ENCODE measurements around the gene ARHGAP27. TPM values are rescaled to one million over a fixed set of nuclear protein-coding genes. Genes with fewer than 3 reads are reported as not detected.
"Not testable (repeated sequence)": the region's sequence is repeated elsewhere in the genome, so short reads cannot be mapped to it uniquely, and the experiment has no call there.

ARHGAP27 gene
- polyA plus RNA-seq, 1 donor, result 10.0 TPM

DNA sequence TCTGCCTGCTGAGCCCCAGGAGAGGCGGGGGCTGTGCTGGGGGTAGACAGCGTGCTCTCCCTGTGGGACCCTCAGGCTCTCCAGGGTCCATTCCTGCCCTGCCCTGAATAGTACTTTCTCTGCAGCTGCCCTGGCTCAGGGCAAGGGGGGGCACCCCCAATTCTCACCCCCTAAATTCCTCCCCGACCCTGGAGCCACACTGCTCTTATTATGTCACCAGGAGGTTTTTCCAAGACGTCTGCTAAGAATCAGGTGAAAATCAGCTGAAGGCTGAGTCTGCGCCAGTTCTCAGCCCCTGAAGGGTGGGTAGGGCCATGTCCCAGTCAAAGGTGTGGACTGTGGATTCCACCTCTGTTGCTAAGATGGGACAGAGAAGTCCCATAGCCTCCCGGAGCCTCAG is 66.0 kb downstream of the ARHGAP27 start:
- no peak for DNase-seq (ENCODE audit: low read depth)

DNA sequence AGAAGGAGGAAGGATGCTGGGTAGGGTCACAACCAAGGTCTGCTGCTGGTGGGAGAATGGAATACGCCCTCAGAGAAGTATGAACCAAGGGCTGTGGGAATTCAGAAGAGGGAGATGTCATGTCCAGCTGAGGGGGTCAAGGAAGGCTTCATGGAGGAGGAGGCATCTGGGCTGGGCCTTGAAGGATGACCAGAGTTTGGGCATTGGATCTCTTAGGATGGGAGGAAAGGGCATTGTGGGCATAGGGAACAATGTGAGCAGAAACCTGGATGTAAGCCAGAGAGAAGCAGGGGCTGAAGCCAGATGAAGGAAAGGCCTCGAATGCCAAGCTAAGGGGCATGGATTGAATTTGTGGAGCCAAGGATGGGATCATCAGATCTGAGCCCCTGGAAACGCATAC is 66.6 kb downstream of the ARHGAP27 start:
- DNase-seq (ENCODE audit: low read depth), result no peak

DNA sequence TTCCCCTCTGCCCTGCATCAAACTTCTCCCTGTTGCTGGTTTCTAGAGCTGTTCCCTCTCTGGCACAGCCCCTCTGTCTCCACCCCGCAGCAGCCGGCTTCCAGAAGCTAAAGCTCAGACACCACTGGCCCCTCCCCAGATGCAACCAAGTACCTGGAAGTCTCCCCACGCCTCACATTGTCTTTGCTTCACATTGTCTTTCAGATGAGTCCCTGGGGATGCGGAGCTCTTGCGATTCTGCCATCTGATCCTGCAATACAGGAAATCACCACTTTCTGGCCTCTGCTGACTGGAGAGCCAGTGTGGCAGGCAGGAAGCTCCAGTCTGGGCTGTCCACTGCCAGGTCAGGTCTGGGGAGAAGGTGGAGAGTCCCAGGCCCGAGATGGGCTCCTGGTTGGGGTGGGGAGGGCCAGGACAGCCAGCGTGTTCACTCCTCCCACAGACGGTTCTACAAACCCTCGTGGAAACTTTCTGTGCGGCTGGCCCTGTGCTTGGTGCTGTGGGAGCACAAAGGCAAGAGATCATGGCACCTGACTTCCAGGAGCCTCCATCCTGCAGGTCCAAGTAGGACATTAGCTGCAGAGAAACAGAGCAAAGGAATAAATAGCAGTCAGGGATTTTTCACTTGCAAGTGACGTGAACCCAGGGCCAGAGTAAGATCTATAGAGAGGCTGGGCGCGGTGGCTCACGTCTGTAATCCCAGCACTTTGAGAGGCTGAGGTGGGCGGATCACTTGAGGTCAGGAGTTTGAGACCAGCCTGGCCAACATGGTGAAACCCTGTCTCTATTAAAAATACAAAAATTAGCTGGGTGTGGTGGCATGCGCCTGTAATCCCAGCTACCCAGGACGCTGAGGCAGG is 67.9 kb downstream of the ARHGAP27 start:
- DNase-seq (ENCODE audit: low read depth), result no peak

- no peak for DNase-seq (ENCODE audit: low read depth)
Measured at GRCh38 chr17:45363498-45363897, 69.2 kb downstream of the ARHGAP27 start.

DNA sequence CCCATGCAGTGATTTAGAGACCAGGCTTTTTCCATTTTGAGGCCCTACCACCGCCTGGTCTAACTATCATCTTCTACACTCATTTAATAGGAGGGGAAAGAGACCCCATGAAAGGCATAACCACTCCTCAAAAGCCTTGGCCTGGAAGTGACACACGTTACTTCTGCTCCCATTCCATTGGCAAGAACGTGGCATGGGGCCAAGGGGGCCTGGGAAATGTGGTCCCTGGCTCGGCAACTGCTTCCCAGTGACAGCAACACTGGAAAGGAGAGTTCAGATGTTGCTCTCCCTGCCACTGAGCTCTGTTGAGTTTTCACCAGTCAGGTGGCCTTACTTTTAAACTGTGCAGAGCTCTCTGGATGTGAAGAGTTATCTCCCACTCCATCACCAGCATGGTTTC is 70.7 kb downstream of the ARHGAP27 start:
- DNase-seq (ENCODE audit: low read depth), result no peak

DNA sequence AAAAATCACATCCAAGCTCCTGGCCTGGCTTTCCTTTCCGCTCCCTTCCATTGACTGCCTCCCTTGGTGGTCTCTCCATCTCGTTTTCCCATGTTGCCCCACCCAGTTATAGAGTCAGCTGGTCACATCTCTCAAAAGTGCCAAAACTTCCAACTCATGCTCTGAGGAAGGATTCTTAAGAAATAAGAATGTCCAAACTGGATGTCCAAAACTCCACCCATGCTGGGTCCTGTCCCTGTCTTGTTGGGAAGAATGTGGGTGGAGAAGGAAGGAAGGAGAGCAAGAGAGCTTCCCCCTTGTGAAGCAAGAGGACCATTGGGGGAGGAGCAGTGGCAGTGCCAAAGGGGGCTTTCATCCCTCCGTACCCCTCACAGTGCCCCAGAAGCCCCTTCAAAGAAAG is 71.2 kb downstream of the ARHGAP27 start:
- no peak for DNase-seq (ENCODE audit: low read depth)

GRCh38 chr17:45357364-45357997 is 75.2 kb downstream of the ARHGAP27 start:
- DNase-seq (ENCODE audit: low read depth), result no peak

DNA sequence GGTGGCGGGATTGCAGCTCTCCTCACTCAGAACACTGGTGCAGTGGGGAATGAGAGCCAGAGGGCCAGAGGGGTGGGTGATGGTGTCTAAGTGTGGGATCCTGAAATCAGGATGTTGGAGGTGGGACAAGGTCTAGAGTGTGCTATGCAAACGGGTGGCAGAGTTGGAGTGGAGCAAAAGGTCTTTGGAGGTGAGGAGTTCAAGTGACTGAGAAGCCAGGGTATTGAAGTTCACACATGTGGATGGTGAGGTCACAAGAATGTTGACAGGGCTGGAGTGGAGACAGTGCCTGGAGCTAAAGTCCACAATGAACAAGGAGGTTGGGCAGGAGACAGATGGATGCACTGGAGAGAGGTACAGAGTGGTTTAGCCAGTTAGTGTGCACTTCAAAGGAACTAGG is 77.6 kb downstream of the ARHGAP27 start:
- DNase-seq (ENCODE audit: low read depth), result no peak

DNA sequence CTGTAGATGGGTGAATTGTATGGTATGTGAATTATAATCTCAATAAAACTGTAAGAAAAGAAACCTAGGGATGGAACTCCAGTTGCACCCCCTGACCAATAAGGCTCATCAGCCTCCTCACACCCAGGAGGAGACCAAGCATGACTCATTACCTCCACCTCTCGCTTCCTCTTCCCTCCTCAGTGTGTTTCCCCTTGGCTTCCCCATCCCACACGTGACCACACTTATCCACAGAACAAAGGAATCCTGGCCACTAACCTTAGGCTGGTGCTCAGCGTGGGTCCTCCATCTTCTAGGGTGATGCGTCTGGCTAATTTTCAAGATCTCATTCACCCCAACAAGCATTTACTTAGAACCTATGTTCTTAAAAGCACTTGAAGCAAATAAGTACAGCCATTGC is 79.6 kb downstream of the ARHGAP27 start:
- no peak for DNase-seq (ENCODE audit: low read depth)

GRCh38 chr17:45351831-45352230 is 80.8 kb downstream of the ARHGAP27 start:
- DNase-seq (ENCODE audit: low read depth), result no peak

DNA sequence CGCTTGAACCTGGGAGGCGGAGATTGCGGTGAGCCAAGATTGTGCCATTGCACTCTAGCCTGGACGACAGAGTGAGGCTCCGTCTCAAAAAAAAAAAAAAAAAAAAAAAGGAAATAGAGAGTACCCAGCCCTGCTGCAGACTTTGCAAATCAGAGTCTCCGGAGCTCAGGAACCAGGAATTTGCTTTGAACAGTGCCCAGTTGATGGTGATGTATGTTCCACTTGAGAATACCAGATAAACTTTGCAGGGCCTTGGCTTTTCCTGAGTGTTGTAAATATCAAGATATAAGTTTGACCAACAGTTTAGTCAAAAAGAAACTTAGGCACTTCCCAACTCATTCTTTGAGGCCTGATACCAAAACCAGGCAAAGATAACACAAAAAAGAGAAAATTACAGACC is 85.2 kb downstream of the ARHGAP27 start:
- no peak for DNase-seq (ENCODE audit: low read depth)

DNA sequence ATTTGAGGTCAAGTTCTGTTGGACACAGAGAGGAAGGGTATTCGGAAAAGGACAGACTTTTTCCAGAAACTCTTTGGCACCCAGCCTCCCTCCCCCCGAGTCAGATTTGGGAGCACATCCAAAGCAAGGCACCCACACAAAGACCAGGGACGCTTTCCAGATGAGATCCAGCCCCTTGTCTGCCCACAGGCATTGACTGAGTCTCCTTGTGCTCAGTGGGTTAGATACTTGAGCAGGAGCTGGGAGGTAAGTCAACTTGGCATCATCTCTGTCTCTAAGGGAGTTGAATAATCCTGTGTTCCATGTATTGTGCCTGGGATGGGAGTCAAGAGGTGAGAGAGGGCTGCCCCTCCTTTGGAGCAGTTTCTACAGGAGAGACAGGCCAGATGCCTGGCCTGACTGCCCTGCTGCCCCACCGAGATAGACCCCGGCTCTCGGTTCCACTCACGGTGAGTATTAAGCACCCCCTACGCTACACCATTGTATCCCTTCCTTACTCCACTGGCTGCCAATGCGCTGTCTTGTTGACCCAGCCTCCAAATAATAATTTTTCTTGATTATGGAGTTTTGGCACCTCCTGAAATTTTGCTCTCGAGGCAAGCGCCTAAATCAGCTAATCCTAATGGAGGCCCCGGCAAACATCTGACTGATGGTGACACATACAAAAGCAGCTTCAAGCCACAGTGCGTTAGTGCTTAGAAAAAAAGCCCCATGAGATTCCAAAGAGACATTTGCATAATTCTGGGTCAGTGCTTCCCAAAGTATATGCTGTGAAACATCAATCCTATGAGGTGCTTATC is 86.3 kb downstream of the ARHGAP27 start:
- no peak for DNase-seq (ENCODE audit: low read depth)

DNA sequence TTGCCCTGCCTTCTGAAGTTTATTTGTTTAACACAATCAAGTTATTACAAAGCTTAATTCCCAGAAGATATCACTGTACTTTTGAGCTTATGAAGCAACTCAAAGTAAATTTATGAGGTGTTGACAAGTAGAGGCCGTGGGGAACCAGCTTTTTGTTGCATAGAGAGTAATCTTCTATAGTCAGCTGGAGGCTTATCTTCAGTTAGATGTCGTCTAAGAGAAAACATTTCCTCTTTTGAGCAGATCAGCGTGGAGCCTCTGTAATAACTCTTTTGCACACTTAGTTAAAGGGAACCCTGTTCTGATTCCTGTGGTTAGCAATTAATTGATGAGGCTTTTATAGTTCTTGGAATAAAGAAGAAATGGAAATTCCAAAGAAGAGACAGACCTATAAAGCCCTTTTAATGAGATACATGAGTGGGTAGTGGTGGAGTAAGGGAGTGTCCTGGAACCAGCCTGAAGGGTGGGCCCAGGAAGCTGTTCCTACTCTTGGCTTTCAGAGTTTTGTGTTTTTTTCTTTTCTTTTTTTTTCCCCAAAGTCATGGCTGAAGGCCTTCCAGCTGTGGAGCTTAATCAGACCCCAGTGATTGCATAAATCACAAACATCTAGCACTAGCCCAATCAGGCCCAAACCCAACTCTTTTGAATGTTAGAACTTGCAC is 87.0 kb downstream of the ARHGAP27 start:
- DNase-seq (ENCODE audit: low read depth), result peak; percentile 50

DNA sequence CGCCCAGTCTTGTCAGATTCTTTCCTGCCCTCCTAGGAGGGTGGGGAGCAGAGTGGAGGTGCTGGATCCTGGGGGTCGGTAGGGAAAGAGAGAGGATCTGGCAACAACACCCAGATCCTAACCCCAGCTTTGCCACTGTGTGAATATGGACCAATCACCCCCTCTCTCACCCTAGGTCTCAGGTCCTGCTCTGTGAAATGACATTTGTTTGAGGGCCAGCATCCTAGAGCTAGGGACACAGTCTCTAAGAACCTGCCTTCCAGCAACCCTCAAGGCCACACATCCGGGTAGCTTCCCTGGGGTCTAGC is 87.5 kb downstream of the ARHGAP27 start:
- no peak for DNase-seq (ENCODE audit: low read depth)

DNA sequence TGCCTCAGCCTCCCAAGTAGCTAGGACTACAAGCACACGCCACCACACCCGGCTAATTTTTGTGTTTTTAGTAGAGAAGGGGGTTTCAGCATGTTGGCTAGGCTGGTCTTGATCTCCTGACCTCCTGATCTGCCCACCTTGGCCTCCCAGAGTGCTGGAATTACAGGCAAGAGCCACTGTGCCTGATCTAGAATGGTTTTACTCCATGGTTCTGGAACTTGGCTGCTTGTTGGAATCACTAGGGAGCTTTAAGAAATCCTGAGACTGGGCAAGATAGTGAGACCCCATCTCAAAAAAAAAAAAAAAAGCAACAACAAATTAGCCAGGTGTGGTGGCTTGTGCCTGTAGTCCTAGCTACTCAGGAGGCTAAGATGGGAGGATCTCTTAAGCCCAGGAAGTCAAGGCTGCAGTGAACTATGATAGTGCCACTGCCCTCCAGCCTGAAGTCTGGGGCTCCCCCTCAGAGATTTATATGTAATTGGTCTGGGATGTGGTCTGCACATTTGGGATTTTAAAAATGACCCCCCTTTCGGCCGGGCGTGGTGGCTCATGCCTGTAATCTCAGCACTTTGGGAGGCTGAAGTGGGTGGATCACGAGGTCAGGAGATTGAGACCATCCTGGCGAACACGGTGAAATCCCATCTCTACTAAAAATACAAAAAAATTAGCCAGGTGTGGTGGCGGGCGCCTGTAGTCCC is 88.6 kb downstream of the ARHGAP27 start:
- DNase-seq (ENCODE audit: low read depth), result not testable (repeated sequence)

Other genes starting within 250 kb of the ARHGAP27 start
- gene FMNL1, start 211.0 kb downstream of the ARHGAP27 start, polyA plus RNA-seq (ENCODE audit: insufficient read length), result 4.4 TPM
- 0.11 TPM for gene SPATA32, start 170.8 kb downstream of the ARHGAP27 start, polyA plus RNA-seq (ENCODE audit: insufficient read length)
- 8.4 TPM for gene MAP3K14, start 115.8 kb downstream of the ARHGAP27 start, polyA plus RNA-seq (ENCODE audit: insufficient read length)
- gene PLEKHM1, start 57.9 kb upstream of the ARHGAP27 start, polyA plus RNA-seq (ENCODE audit: insufficient read length), result 9.8 TPM

All from forelimb muscle (tissue), 1 donor.